Neutrophil (primary cell): ENCODE measurements around the gene CD248.
A peak's percentile ranks its signal among the peaks of the same experiment; 100 is the strongest.

Experiments used
- H3K27ac ChIP-seq: fragments of 200-600 bp; sonication (generic); 2 replicates; pipeline ENCODE4 v1.5.1; 2016; ENCODE audit warnings: mild to moderate bottlenecking, moderate library complexity
- H3K27me3 ChIP-seq: fragments of 200-600 bp; sonication (generic); 2 replicates; pipeline ENCODE4 v1.6.0; 2016; ENCODE audit warnings: mild to moderate bottlenecking
- H3K36me3 ChIP-seq: fragments of 200-600 bp; sonication (generic); 2 replicates; pipeline ENCODE4 v1.5.1; 2017
- H3K4me1 ChIP-seq, 2 experiments: fragments of 200-600 bp in 1 of 2; sonication (generic) in 1 of 2; 1 replicate in 1 of 2; 2 replicates in 1 of 2; pipeline versions ENCODE4 v1.5.1 to v1.6.1; 2013 to 2016; ENCODE audit warnings: low read depth in 1 of 2, low read length in 1 of 2, mild to moderate bottlenecking in 1 of 2, moderate library complexity in 1 of 2; ENCODE audit not compliant: control insufficient read depth in 1 of 2, insufficient read depth in 1 of 2
- H3K4me3 ChIP-seq, 2 experiments: fragments of 200-600 bp in 1 of 2; sonication (generic) in 1 of 2; 1 replicate in 1 of 2; 2 replicates in 1 of 2; pipeline ENCODE4 v1.5.1; 2013 to 2016; ENCODE audit warnings: low read depth in 1 of 2, low read length in 1 of 2, mild to moderate bottlenecking in 1 of 2, moderate library complexity in 1 of 2
- H3K9me3 ChIP-seq: fragments of 200-600 bp; sonication (generic); 2 replicates; pipeline ENCODE4 v1.5.1; 2016
- TF ChIP-seq, protein P1 (sequence below): fragments of 200-600 bp; sonication (generic); IDR thresholded peaks from 2 replicates; pipeline ENCODE4 v1.5.1; 2016; ENCODE audit warnings: antibody characterized with exemption

The CD248 gene

DNA sequence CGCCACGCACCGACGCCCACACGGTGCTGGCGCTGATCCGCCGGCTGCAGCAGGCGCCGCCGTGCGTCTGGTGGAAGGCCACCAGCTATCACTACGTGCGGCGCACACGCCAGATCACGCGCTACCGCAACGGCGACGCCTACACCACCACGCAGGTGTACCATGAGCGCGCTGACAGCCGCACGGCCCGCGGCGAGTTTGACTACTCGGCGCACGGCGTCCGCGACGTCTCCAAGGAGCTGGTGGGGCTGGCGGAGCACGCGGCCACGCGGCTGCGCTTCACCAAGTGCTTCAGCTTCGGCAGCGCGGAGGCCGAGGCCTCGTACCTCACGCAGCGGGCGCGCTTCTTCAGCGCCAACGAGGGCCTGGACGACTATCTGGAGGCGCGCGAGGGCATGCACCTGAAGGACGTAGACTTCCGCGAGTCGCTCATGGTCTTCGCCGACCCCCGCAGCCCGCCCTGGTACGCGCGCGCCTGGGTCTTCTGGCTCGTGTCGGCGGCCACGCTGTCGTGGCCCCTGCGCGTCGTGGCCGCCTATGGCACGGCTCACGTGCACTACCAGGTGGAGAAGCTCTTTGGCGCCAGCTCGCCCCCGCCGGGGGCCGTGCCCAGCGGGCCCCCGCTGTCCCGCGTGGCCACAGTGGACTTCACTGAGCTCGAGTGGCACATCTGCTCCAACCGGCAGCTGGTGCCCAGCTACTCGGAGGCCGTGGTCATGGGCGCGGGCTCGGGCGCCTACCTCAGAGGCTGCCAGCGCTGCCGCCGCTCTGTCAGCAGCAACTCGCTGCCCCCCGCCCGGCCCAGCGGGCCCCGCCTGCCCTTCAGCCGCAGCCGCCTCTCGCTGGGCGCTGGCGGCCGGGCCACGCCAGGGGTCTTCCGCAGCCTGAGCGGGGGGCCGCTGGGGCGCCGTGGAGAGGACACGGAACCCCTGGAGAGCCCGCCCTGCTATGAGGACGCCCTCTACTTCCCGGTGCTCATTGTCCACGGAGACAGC lies 21.9 kb downstream of the CD248 start:
- TF ChIP-seq, protein P1, sequence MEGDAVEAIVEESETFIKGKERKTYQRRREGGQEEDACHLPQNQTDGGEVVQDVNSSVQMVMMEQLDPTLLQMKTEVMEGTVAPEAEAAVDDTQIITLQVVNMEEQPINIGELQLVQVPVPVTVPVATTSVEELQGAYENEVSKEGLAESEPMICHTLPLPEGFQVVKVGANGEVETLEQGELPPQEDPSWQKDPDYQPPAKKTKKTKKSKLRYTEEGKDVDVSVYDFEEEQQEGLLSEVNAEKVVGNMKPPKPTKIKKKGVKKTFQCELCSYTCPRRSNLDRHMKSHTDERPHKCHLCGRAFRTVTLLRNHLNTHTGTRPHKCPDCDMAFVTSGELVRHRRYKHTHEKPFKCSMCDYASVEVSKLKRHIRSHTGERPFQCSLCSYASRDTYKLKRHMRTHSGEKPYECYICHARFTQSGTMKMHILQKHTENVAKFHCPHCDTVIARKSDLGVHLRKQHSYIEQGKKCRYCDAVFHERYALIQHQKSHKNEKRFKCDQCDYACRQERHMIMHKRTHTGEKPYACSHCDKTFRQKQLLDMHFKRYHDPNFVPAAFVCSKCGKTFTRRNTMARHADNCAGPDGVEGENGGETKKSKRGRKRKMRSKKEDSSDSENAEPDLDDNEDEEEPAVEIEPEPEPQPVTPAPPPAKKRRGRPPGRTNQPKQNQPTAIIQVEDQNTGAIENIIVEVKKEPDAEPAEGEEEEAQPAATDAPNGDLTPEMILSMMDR: no peak
- Histone ChIP-seq H3K27me3 (peaks cover 78% of the 10 kb centered on the region), H3K36me3 (no peaks in the 10 kb centered on the region), H3K4me3 (no peak overlapping the region), H3K9me3 (no peaks in the 10 kb centered on the region), H3K27ac (no peak overlapping the region), H3K4me1 (peaks cover 2 to 7% of the 10 kb centered on the region in 2 experiments)

DNA sequence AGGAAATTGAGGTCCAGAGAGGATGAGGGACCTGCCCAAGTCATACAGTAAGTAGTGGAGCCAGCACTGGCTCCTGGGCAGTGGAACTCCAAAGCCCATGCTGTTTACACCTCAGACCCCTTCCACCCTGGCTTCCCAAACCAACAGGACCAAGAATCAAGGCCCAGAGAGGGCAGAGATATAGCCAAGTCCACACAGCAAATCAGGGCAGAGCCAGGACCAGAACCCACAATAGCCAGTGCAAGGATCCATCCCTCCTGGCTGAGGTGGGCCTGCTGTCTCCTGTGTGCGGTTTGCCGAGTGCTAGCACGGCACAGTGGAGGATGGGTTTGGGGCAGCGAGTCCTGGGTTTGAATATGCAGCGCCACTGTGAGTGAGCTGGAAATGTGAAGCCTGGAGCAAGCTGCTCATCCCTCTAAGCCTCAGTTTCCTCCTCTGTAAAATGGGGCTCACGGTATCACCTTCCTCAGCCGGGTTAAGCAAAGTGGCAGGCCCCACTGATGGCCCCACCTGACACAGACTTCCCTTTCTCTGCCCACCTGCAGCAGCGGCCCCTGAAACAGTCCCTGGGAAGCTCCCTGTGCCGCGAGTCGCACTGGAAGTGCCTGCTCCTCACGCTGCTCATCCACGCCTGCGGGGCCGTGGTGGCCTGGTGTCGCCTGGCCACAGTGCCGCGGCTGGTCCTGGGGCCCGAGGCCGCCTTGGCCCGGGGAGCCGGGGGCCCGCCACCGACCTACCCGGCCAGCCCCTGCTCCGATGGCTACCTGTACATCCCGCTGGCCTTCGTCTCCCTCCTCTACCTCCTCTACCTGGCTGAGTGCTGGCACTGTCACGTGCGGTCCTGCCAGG lies 22.8 kb downstream of the CD248 start:
- TF ChIP-seq, protein P1: no peak
- Histone ChIP-seq H3K36me3 (no peaks in the 10 kb centered on the region), H3K27ac (no peak overlapping the region), H3K4me1 (peaks cover 10 to 13% of the 10 kb centered on the region in 2 experiments), H3K9me3 (no peaks in the 10 kb centered on the region), H3K4me3 (no peak overlapping the region), H3K27me3 (peaks cover 85% of the 10 kb centered on the region)

- H3K27me3 ChIP-seq: peaks cover 85% of the 10 kb centered on the region
- H3K36me3 ChIP-seq: no peaks in the 10 kb centered on the region
- H3K27ac ChIP-seq: no peak overlapping the region
- no peaks in the 10 kb centered on the region for H3K9me3 ChIP-seq
- peaks cover 14 to 17% of the 10 kb centered on the region in 2 experiments for H3K4me1 ChIP-seq
- no peak overlapping the region for H3K4me3 ChIP-seq
- TF ChIP-seq, protein P1: no peak
Measured at GRCh38 chr11:66293352-66293751, 23.5 kb downstream of the CD248 start.

DNA sequence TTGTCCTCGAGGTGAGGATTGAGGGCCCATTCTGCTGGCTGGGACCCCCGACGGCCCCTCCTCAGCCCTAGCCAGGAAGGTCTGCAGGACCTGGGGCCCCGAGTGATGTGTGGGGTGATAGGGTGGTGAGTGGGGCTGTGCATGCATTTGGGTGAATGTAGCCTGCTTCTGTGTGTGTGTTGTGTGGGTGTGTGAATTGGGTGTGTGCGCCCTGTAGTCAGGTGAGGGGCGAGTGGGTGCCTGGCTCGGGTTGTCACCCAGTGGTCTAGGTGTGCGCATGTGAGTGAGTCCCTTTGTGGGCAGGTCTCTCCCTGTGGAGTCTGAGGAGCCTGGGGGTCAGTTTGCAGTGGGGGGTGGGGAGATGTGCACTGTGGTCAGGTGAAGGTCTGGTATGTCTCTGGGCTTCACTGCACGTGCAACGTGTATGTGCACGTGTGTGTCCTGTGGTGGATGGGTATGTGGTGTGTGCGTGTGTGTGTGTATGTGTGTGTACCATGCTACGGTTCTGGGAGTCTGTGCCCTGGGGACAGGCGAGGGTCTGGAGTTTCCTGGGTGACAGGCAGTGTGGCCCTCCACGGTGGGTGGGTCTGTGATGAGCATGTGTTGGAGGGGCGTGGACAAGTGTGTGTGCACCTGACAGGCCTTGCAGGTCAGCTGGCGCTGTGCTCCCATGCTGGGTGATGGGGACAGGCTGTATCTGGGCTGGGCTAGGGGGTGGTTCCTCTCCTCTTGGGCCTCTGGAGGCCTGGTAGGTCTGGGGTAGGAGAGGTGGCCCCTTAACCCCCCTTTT lies 24.1 kb downstream of the CD248 start:
- peaks cover 20 to 23% of the 10 kb centered on the region in 2 experiments for H3K4me1 ChIP-seq
- no peak overlapping the region for H3K27ac ChIP-seq
- no peaks in the 10 kb centered on the region for H3K36me3 ChIP-seq
- H3K27me3 ChIP-seq: peaks cover 83% of the 10 kb centered on the region
- H3K4me3 ChIP-seq: peak overlapping the region in 1 of 2 experiments; percentile 41
- H3K9me3 ChIP-seq: no peaks in the 10 kb centered on the region
- TF ChIP-seq, protein P1: no peak
